Measurements from ENCODE around the gene PIWIL4.
"Not testable (repeated sequence)": the region's sequence is repeated elsewhere in the genome, so short reads cannot be mapped to it uniquely, and the experiment has no call there.

Gene PIWIL4

GRCh38 chr11:94586546-94586945 lies 19.4 kb downstream of the PIWIL4 start:
- DNase-seq: no peak

GRCh38 chr11:94586978-94587377 lies 19.8 kb downstream of the PIWIL4 start:
- no peak for DNase-seq

- DNase-seq: no peak
Observed at GRCh38 chr11:94588366-94588942, 21.3 kb downstream of the PIWIL4 start.

- DNase-seq: no peak
Observed at GRCh38 chr11:94590352-94591041, 23.3 kb downstream of the PIWIL4 start.

- DNase-seq: no peak
Observed at GRCh38 chr11:94593030-94593429, 25.9 kb downstream of the PIWIL4 start.

GRCh38 chr11:94595076-94595475 lies 27.9 kb downstream of the PIWIL4 start:
- DNase-seq: no peak

- no peak for DNase-seq
Observed at GRCh38 chr11:94597896-94598295, 30.7 kb downstream of the PIWIL4 start.

- DNase-seq: no peak
Observed at GRCh38 chr11:94599510-94599909, 32.3 kb downstream of the PIWIL4 start.

- DNase-seq: peak; percentile 50
Observed at GRCh38 chr11:94602430-94603372, 35.5 kb downstream of the PIWIL4 start.

GRCh38 chr11:94603587-94603986 lies 36.4 kb downstream of the PIWIL4 start:
- no peak for DNase-seq

GRCh38 chr11:94604482-94604881 lies 37.3 kb downstream of the PIWIL4 start:
- no peak for DNase-seq

GRCh38 chr11:94613120-94613519 lies 46.0 kb downstream of the PIWIL4 start:
- no peak for DNase-seq

- DNase-seq: peak; percentile 57
Observed at GRCh38 chr11:94623120-94623735, 56.1 kb downstream of the PIWIL4 start.

GRCh38 chr11:94625422-94625821 lies 58.3 kb downstream of the PIWIL4 start:
- DNase-seq: not testable (repeated sequence)

GRCh38 chr11:94627003-94627560 lies 59.9 kb downstream of the PIWIL4 start:
- not testable (repeated sequence) for DNase-seq

- no peak for DNase-seq
Observed at GRCh38 chr11:94629741-94630140, 62.6 kb downstream of the PIWIL4 start.

GRCh38 chr11:94630221-94630620 lies 63.1 kb downstream of the PIWIL4 start:
- DNase-seq: no peak

- DNase-seq: no peak
Observed at GRCh38 chr11:94632356-94632755, 65.2 kb downstream of the PIWIL4 start.

GRCh38 chr11:94635072-94635471 lies 67.9 kb downstream of the PIWIL4 start:
- DNase-seq: no peak

GRCh38 chr11:94636388-94636949 lies 69.3 kb downstream of the PIWIL4 start:
- DNase-seq: no peak

GRCh38 chr11:94638301-94638901 lies 71.2 kb downstream of the PIWIL4 start:
- DNase-seq: no peak

- no peak for DNase-seq
Observed at GRCh38 chr11:94638902-94639373, 71.8 kb downstream of the PIWIL4 start.
